HG02884 (cell line): ENCODE data around the gene SCD5.

ENCODE experiments used
- ATAC-seq: cut with Tn5 transposase; IDR thresholded peaks from one replicate; pipeline ENCODE4 v1.9.1; 2021; ENCODE audit warnings: mild to moderate bottlenecking, moderate library complexity; ENCODE audit not compliant: unreplicated experiment

The SCD5 gene

GRCh38 chr4:82737354-82737753 lies 61.2 kb downstream of the SCD5 start:
- no peak for ATAC-seq

GRCh38 chr4:82733636-82734035 lies 65.0 kb downstream of the SCD5 start:
- ATAC-seq = no peak

- ATAC-seq = no peak
These were observed 70.3 kb downstream of the SCD5 start for GRCh38 chr4:82728301-82728700.

GRCh38 chr4:82726596-82726995 lies 72.0 kb downstream of the SCD5 start:
- no peak for ATAC-seq

- ATAC-seq = no peak
These were observed 76.7 kb downstream of the SCD5 start for GRCh38 chr4:82721819-82722423.

- no peak for ATAC-seq
These were observed 80.2 kb downstream of the SCD5 start for GRCh38 chr4:82718162-82718940.

GRCh38 chr4:82715731-82716617 lies 82.6 kb downstream of the SCD5 start:
- no peak for ATAC-seq

- no peak for ATAC-seq
These were observed 84.7 kb downstream of the SCD5 start for GRCh38 chr4:82713856-82714255.

GRCh38 chr4:82712561-82712960 lies 86.0 kb downstream of the SCD5 start:
- no peak for ATAC-seq

- no peak for ATAC-seq
These were observed 87.3 kb downstream of the SCD5 start for GRCh38 chr4:82711158-82711785.

- no peak for ATAC-seq
These were observed 88.2 kb downstream of the SCD5 start for GRCh38 chr4:82710197-82710929.

GRCh38 chr4:82708982-82709381 lies 89.6 kb downstream of the SCD5 start:
- no peak for ATAC-seq

GRCh38 chr4:82706349-82707000 lies 92.1 kb downstream of the SCD5 start:
- no peak for ATAC-seq

- ATAC-seq = no peak
These were observed 92.7 kb downstream of the SCD5 start for GRCh38 chr4:82705928-82706300.

GRCh38 chr4:82705169-82705927 lies 93.2 kb downstream of the SCD5 start:
- ATAC-seq = no peak

- ATAC-seq = no peak
These were observed 94.4 kb downstream of the SCD5 start for GRCh38 chr4:82704156-82704555.

GRCh38 chr4:82698412-82698811 lies 100.2 kb downstream of the SCD5 start:
- no peak for ATAC-seq

GRCh38 chr4:82697561-82697960 lies 101.0 kb downstream of the SCD5 start:
- ATAC-seq = no peak

- no peak for ATAC-seq
These were observed 102.3 kb downstream of the SCD5 start for GRCh38 chr4:82696117-82696860.
